ENCODE results near the gene LAIR2.

The LAIR2 gene

GRCh38 chr19:54475706-54476105 is 26.9 kb upstream of the LAIR2 start:
- no peak overlapping the region for H3K9ac ChIP-seq (ENCODE audit: low read length in 5 of 5)
- no peaks in the 10 kb centered on the region for H3K9me3 ChIP-seq (ENCODE audit: control insufficient read depth in 5 of 5, low read length in 5 of 5)
- H3K27me3 ChIP-seq (ENCODE audit: control insufficient read depth in 5 of 5, insufficient read depth in 4 of 5, low read length in 5 of 5) = peaks cover 4 to 20% (median 18%) of the 10 kb centered on the region in 5 donors
- no peaks in the 10 kb centered on the region for H3K36me3 ChIP-seq (ENCODE audit: control insufficient read depth in 5 of 5, insufficient read depth in 5 of 5, low read length in 5 of 5)
- no peak overlapping the region for H3K4me3 ChIP-seq (ENCODE audit: low read depth in 1 of 5, low read length in 5 of 5)
- peaks cover 0 to 20% (median 14%) of the 10 kb centered on the region in 5 donors for H3K4me1 ChIP-seq (ENCODE audit: control insufficient read depth in 5 of 5, insufficient read depth in 5 of 5, low read length in 5 of 5)
- no peak overlapping the region for H3K27ac ChIP-seq (ENCODE audit: low read depth, low read length)

GRCh38 chr19:54477650-54478049 is 25.0 kb upstream of the LAIR2 start:
- no peak overlapping the region for H3K9ac ChIP-seq (ENCODE audit: low read length in 5 of 5)
- H3K27me3 ChIP-seq (ENCODE audit: control insufficient read depth in 5 of 5, insufficient read depth in 4 of 5, low read length in 5 of 5) = peaks cover 0 to 11% (median 10%) of the 10 kb centered on the region in 5 donors
- H3K4me3 ChIP-seq (ENCODE audit: low read depth in 1 of 5, low read length in 5 of 5) = no peak overlapping the region
- no peaks in the 10 kb centered on the region for H3K36me3 ChIP-seq (ENCODE audit: control insufficient read depth in 5 of 5, insufficient read depth in 5 of 5, low read length in 5 of 5)
- H3K9me3 ChIP-seq (ENCODE audit: control insufficient read depth in 5 of 5, low read length in 5 of 5) = no peaks in the 10 kb centered on the region
- H3K27ac ChIP-seq (ENCODE audit: low read depth, low read length) = no peak overlapping the region
- H3K4me1 ChIP-seq (ENCODE audit: control insufficient read depth in 5 of 5, insufficient read depth in 5 of 5, low read length in 5 of 5) = peaks cover 0 to 12% (median 10%) of the 10 kb centered on the region in 5 donors

DNA sequence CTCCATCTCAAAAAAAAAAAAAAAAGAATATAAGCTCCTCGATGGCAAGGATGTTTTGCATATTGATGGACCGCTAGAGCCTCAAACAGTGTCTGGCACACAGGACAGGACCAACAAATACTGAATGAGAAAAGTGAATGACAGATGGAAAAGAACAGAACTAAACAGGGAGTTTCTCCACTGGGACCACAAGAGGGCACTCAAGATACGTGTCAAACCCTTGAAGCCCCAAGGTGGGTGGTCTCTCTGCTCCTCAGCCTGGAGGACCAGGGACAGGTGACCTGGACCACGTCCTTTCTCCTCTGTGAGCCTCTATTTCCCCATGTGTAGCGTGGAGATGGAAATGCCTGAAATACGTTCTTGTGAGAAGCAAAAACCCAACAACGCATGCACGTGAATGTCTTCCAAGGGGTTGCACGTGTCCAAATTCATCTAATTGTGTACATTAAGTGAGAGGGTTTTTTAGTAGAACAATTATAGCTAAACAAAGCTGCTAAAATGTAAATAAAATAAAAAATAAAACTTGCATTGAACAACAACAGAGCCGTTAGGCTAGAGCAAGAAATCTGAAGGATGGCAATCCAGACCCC is 23.9 kb upstream of the LAIR2 start:
- Histone ChIP-seq H3K27ac (ENCODE audit: low read depth, low read length) (no peak overlapping the region), H3K9me3 (ENCODE audit: control insufficient read depth in 5 of 5, low read length in 5 of 5) (no peaks in the 10 kb centered on the region), H3K9ac (ENCODE audit: low read length in 5 of 5) (no peak overlapping the region)

DNA sequence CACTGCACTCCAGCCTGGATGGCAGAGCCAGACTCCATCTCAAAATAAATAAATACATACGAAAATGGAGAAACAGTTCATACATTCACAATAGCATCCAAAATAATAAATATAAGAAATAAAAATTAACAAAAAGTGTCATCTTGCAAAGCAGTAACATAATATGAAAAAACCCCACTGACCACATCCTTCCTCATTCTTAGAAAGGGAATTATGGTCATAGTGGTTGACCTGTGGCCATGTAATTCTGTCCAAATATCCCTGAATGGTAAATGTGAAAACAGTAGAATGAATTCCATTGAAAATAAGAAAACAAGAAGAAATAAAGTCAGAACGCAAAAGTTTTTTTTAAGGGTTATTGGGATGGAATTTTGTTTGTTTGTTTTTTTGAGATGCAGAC is 22.6 kb upstream of the LAIR2 start:
- H3K9me3 ChIP-seq (ENCODE audit: control insufficient read depth in 5 of 5, low read length in 5 of 5) = no peaks in the 10 kb centered on the region
- no peaks in the 10 kb centered on the region for H3K36me3 ChIP-seq (ENCODE audit: control insufficient read depth in 5 of 5, insufficient read depth in 5 of 5, low read length in 5 of 5)
- no peak overlapping the region for H3K9ac ChIP-seq (ENCODE audit: low read length in 5 of 5)
- no peak overlapping the region for H3K27ac ChIP-seq (ENCODE audit: low read depth, low read length)
- peaks cover 0 to 4% (median 3%) of the 10 kb centered on the region in 5 donors for H3K4me1 ChIP-seq (ENCODE audit: control insufficient read depth in 5 of 5, insufficient read depth in 5 of 5, low read length in 5 of 5)
- H3K27me3 ChIP-seq (ENCODE audit: control insufficient read depth in 5 of 5, insufficient read depth in 4 of 5, low read length in 5 of 5) = peaks cover 0 to 13% (median 8%) of the 10 kb centered on the region in 5 donors
- H3K4me3 ChIP-seq (ENCODE audit: low read depth in 1 of 5, low read length in 5 of 5) = no peak overlapping the region

More for the DNA sequence above, 23.9 kb upstream of the LAIR2 start:
- H3K4me1 ChIP-seq (ENCODE audit: control insufficient read depth in 5 of 5, insufficient read depth in 5 of 5, low read length in 5 of 5) = peaks cover 0 to 6% (median 3%) of the 10 kb centered on the region in 5 donors
- peaks cover 0 to 10% (median 6%) of the 10 kb centered on the region in 5 donors for H3K27me3 ChIP-seq (ENCODE audit: control insufficient read depth in 5 of 5, insufficient read depth in 4 of 5, low read length in 5 of 5)
- no peaks in the 10 kb centered on the region for H3K36me3 ChIP-seq (ENCODE audit: control insufficient read depth in 5 of 5, insufficient read depth in 5 of 5, low read length in 5 of 5)
- no peak overlapping the region for H3K4me3 ChIP-seq (ENCODE audit: low read depth in 1 of 5, low read length in 5 of 5)

DNA sequence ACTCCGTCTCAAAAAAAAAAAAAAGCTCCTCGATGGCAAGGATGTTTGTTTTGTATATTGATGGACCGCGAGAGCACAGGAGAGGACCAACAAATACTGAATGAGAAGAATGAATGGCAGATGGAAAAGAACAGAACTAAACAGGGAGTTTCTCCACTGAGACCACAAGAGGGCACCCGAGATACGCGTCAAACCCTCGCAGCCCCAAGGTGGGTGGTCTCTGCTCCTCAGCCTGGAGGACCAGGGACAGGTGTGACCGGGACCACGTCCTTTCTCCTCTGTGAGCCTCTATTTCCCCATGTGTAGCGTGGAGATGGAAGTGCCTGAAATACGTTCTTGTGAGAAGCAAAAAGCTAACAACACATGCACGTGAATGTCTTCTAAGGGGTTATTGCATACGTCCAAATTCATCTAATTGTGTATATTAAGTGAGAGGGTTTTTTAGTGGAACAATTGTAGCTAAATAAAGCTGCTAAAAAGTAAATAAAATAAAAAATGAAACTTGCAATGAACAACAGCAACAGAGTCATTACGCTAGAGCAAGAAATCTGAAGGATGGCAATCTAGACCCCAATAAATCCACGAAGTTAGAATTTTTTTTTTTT is 21.2 kb upstream of the LAIR2 start:
- H3K27me3 ChIP-seq (ENCODE audit: control insufficient read depth in 5 of 5, insufficient read depth in 4 of 5, low read length in 5 of 5) = peaks cover 0 to 13% (median 8%) of the 10 kb centered on the region in 5 donors
- H3K4me3 ChIP-seq (ENCODE audit: low read depth in 1 of 5, low read length in 5 of 5) = no peak overlapping the region

GRCh38 chr19:54482889-54483288 is 19.7 kb upstream of the LAIR2 start:
- no peak overlapping the region for H3K4me3 ChIP-seq (ENCODE audit: low read depth in 1 of 5, low read length in 5 of 5)
- no peak overlapping the region for H3K9ac ChIP-seq (ENCODE audit: low read length in 5 of 5)
- H3K27me3 ChIP-seq (ENCODE audit: control insufficient read depth in 5 of 5, insufficient read depth in 4 of 5, low read length in 5 of 5) = peaks cover 0 to 10% (median 5%) of the 10 kb centered on the region in 5 donors

More for the DNA sequence above, 21.2 kb upstream of the LAIR2 start:
- Histone ChIP-seq H3K9me3 (ENCODE audit: control insufficient read depth in 5 of 5, low read length in 5 of 5) (no peaks in the 10 kb centered on the region), H3K4me1 (ENCODE audit: control insufficient read depth in 5 of 5, insufficient read depth in 5 of 5, low read length in 5 of 5) (peaks cover 0 to 4% (median 3%) of the 10 kb centered on the region in 5 donors), H3K27ac (ENCODE audit: low read depth, low read length) (no peak overlapping the region), H3K36me3 (ENCODE audit: control insufficient read depth in 5 of 5, insufficient read depth in 5 of 5, low read length in 5 of 5) (no peaks in the 10 kb centered on the region), H3K9ac (ENCODE audit: low read length in 5 of 5) (no peak overlapping the region)

DNA sequence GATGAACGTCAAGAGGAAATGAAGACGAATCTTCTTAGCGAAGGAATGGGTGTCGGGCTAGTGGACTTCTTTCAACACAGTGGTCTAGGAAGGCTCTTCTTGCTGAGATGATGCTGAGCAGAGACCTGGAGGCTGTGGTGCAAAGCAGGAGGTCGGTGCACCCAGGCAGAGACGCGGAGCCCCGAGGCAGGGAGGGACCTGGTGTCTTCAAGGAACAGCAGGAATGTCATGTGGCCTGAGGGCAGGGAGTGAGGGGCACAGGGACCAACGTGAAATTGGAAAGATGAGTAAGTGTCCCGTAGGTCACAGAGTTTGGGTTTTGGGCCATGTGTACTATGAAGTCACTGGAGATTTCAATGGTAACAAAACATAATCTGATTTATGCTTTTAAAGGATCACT is 18.2 kb upstream of the LAIR2 start:
- no peaks in the 10 kb centered on the region for H3K36me3 ChIP-seq (ENCODE audit: control insufficient read depth in 5 of 5, insufficient read depth in 5 of 5, low read length in 5 of 5)
- no peak overlapping the region for H3K4me3 ChIP-seq (ENCODE audit: low read depth in 1 of 5, low read length in 5 of 5)
- H3K27me3 ChIP-seq (ENCODE audit: control insufficient read depth in 5 of 5, insufficient read depth in 4 of 5, low read length in 5 of 5) = peaks cover 0 to 6% (median 4%) of the 10 kb centered on the region in 5 donors
- H3K9me3 ChIP-seq (ENCODE audit: control insufficient read depth in 5 of 5, low read length in 5 of 5) = no peaks in the 10 kb centered on the region
- H3K9ac ChIP-seq (ENCODE audit: low read length in 5 of 5) = no peak overlapping the region
- no peak overlapping the region for H3K27ac ChIP-seq (ENCODE audit: low read depth, low read length)
- peaks cover 0 to 4% (median 3%) of the 10 kb centered on the region in 5 donors for H3K4me1 ChIP-seq (ENCODE audit: control insufficient read depth in 5 of 5, insufficient read depth in 5 of 5, low read length in 5 of 5)

More at GRCh38 chr19:54482889-54483288, 19.7 kb upstream of the LAIR2 start:
- H3K4me1 ChIP-seq (ENCODE audit: control insufficient read depth in 5 of 5, insufficient read depth in 5 of 5, low read length in 5 of 5) = peaks cover 0 to 4% (median 3%) of the 10 kb centered on the region in 5 donors
- H3K36me3 ChIP-seq (ENCODE audit: control insufficient read depth in 5 of 5, insufficient read depth in 5 of 5, low read length in 5 of 5) = no peaks in the 10 kb centered on the region
- no peak overlapping the region for H3K27ac ChIP-seq (ENCODE audit: low read depth, low read length)
- H3K9me3 ChIP-seq (ENCODE audit: control insufficient read depth in 5 of 5, low read length in 5 of 5) = no peaks in the 10 kb centered on the region

GRCh38 chr19:54485851-54486250 is 16.8 kb upstream of the LAIR2 start:
- H3K27me3 ChIP-seq (ENCODE audit: control insufficient read depth in 5 of 5, insufficient read depth in 4 of 5, low read length in 5 of 5) = peaks cover 0 to 9% (median 5%) of the 10 kb centered on the region in 5 donors

GRCh38 chr19:54489341-54489740 is 13.3 kb upstream of the LAIR2 start:
- H3K9ac ChIP-seq (ENCODE audit: low read length in 5 of 5) = no peak overlapping the region
- H3K9me3 ChIP-seq (ENCODE audit: control insufficient read depth in 5 of 5, low read length in 5 of 5) = no peaks in the 10 kb centered on the region
- peaks cover 0 to 9% (median 6%) of the 10 kb centered on the region in 5 donors for H3K27me3 ChIP-seq (ENCODE audit: control insufficient read depth in 5 of 5, insufficient read depth in 4 of 5, low read length in 5 of 5)
- H3K4me1 ChIP-seq (ENCODE audit: control insufficient read depth in 5 of 5, insufficient read depth in 5 of 5, low read length in 5 of 5) = no peaks in the 10 kb centered on the region
- H3K4me3 ChIP-seq (ENCODE audit: low read depth in 1 of 5, low read length in 5 of 5) = no peak overlapping the region
- no peak overlapping the region for H3K27ac ChIP-seq (ENCODE audit: low read depth, low read length)
- H3K36me3 ChIP-seq (ENCODE audit: control insufficient read depth in 5 of 5, insufficient read depth in 5 of 5, low read length in 5 of 5) = no peaks in the 10 kb centered on the region

More at GRCh38 chr19:54485851-54486250, 16.8 kb upstream of the LAIR2 start:
- no peak overlapping the region for H3K27ac ChIP-seq (ENCODE audit: low read depth, low read length)
- H3K9me3 ChIP-seq (ENCODE audit: control insufficient read depth in 5 of 5, low read length in 5 of 5) = no peaks in the 10 kb centered on the region
- no peaks in the 10 kb centered on the region for H3K36me3 ChIP-seq (ENCODE audit: control insufficient read depth in 5 of 5, insufficient read depth in 5 of 5, low read length in 5 of 5)
- no peak overlapping the region for H3K9ac ChIP-seq (ENCODE audit: low read length in 5 of 5)
- H3K4me1 ChIP-seq (ENCODE audit: control insufficient read depth in 5 of 5, insufficient read depth in 5 of 5, low read length in 5 of 5) = peaks cover 0 to 4% (median 3%) of the 10 kb centered on the region in 5 donors
- H3K4me3 ChIP-seq (ENCODE audit: low read depth in 1 of 5, low read length in 5 of 5) = no peak overlapping the region

GRCh38 chr19:54489766-54490165 is 12.9 kb upstream of the LAIR2 start:
- no peaks in the 10 kb centered on the region for H3K9me3 ChIP-seq (ENCODE audit: control insufficient read depth in 5 of 5, low read length in 5 of 5)
- no peak overlapping the region for H3K9ac ChIP-seq (ENCODE audit: low read length in 5 of 5)
- H3K4me3 ChIP-seq (ENCODE audit: low read depth in 1 of 5, low read length in 5 of 5) = no peak overlapping the region
- no peaks in the 10 kb centered on the region for H3K36me3 ChIP-seq (ENCODE audit: control insufficient read depth in 5 of 5, insufficient read depth in 5 of 5, low read length in 5 of 5)
- H3K4me1 ChIP-seq (ENCODE audit: control insufficient read depth in 5 of 5, insufficient read depth in 5 of 5, low read length in 5 of 5) = no peaks in the 10 kb centered on the region
- peaks cover 0 to 7% (median 4%) of the 10 kb centered on the region in 5 donors for H3K27me3 ChIP-seq (ENCODE audit: control insufficient read depth in 5 of 5, insufficient read depth in 4 of 5, low read length in 5 of 5)
- no peak overlapping the region for H3K27ac ChIP-seq (ENCODE audit: low read depth, low read length)
